ENCODE measurements around the gene PABPN1L.

The PABPN1L gene

GRCh38 chr16:88846088-88846487 is 20.4 kb downstream of the PABPN1L start:
- DNase-seq: no peak

DNA sequence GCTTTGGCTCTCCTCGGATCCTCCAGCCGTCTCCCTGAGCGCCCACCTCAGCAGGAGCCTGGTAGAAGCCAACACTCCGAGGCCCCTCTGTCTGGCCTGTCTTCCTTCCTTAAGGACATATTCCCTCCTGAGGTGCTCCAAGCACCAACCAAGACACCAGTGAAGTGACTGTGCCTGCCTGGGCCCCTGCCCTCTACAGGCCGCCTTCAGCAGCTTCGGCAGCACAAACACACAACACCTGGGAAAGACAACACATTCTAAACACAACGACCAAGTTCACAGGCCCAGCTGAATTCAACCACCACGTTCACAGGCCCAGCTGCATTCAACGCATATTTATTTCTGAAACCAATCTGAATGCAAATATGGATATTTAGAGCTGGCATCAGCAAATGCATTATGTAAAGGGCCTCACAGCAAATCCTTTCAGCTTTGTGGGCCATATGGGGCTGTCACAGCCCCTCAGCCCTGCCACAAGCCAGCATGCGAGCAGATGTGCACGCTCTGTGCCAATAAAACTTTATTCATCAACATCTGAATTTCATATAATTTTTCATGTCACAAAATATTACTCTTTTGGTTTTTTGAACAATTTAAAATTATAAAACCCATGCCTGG is 21.9 kb downstream of the PABPN1L start:
- DNase-seq: no peak

GRCh38 chr16:88843256-88843655 is 23.2 kb downstream of the PABPN1L start:
- no peak for DNase-seq

DNA sequence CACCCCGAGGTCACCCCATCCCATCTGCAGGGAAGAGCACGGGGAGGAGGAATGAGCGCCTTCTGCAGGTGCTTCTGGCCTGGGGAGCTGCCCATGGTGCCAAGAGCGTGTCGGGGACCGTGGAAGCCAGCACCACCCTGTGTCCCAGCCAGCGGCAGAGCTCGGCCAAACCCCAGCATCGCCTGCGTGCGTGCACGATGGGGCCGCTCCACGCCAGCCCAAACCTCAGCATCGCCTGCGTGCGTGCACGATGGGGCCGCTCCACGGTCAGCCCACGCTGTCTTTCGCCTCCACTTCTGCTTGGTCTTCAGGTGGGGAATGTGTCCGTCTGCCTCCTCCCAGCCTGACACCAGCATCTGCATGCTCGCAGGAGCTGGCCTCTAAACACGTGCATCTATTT is 23.7 kb downstream of the PABPN1L start:
- DNase-seq: no peak

GRCh38 chr16:88842308-88842756 is 24.1 kb downstream of the PABPN1L start:
- no peak for DNase-seq

- DNase-seq: no peak
These were observed 24.7 kb downstream of the PABPN1L start for GRCh38 chr16:88841521-88842307.

- DNase-seq: no peak
These were observed 25.8 kb downstream of the PABPN1L start for GRCh38 chr16:88840600-88841215.

GRCh38 chr16:88839745-88840599 is 26.5 kb downstream of the PABPN1L start:
- no peak for DNase-seq

GRCh38 chr16:88839026-88839529 is 27.4 kb downstream of the PABPN1L start:
- DNase-seq: no peak

DNA sequence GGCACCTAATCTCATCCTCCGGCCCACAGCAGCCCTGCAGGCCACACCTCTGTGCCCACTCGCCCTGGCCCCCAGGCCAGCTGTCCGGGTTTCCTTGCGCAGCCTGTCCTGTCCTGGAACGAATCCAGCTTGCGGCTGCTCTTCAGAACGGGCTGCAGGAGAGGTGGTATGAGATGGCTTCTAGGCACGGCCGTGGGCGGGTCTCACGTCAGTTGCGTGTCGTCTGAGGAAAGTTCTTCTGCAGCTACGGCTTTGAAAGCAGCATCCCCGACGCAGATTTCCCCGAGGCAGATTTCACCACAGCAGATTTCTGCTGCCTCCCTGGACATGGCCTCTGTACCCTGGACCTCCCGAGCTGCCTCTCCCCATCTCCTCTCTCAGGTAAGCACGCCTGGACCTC is 27.9 kb downstream of the PABPN1L start:
- DNase-seq: no peak

DNA sequence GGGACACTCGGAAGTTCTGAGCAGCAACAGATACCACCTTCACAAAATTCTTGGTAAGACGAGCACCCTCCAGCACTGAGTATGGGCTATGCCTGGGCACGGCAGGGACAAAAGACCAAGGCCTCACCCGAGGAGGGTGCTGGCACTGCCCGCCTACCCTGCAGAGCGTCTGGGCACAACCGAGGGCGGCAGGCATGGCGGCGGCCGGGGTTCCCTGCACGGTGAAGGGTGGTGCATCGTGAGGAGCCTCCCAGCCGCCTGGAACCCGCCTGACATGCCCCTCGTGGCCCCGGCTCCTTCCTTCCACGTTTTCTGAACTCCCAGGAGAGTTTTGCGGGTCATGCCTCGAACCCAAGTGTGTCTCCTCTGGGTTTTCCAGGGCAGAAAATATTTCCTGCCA is 28.7 kb downstream of the PABPN1L start:
- no peak for DNase-seq

GRCh38 chr16:88836791-88837190 is 29.7 kb downstream of the PABPN1L start:
- no peak for DNase-seq

GRCh38 chr16:88835818-88836217 is 30.6 kb downstream of the PABPN1L start:
- DNase-seq: no peak

DNA sequence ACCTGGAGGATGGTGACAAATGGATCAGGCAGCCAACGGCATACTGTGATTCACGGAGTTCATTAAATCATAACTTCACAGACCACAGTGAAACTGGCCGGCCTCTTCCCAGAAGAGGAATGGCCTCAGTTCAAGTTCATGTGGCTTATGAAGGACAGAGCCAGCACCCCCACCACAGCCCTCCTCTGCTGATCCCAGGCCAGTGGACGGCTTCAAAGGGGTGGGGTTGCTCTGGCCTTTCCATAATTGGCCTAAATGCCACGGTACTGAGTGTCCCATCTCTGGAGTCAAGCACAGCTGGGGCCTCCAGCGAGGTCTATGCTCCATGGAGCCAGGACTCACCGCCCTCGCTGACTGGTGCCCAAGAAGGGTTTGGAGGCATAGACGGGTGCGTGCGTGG is 31.1 kb downstream of the PABPN1L start:
- no peak for DNase-seq

GRCh38 chr16:88834670-88835069 is 31.8 kb downstream of the PABPN1L start:
- DNase-seq: no peak

DNA sequence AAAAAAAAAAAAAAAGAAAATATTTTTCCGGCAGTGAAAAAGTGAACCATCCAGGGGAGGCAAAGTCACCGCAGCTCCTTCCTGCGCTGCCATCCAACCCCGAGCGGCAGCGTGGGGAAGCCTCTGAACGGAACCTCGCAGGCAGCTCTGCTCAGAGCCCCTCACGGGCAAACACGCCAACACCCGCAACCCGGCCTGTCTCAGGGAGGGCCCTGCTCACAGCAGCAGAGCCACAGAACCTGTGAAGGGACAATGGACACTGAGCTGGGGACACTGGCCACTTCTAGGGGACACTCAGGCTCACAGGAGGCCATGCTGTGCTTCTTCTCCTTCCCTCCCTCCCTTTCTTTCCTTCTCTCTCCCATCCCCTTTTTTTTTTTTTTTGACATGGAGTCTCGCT is 33.4 kb downstream of the PABPN1L start:
- DNase-seq: no peak

- no peak for DNase-seq
These were observed 34.6 kb downstream of the PABPN1L start for GRCh38 chr16:88831838-88832237.

GRCh38 chr16:88830783-88831182 is 35.7 kb downstream of the PABPN1L start:
- DNase-seq: no peak

- no peak for DNase-seq
These were observed 36.2 kb downstream of the PABPN1L start for GRCh38 chr16:88830258-88830657.

- DNase-seq: no peak
These were observed 37.7 kb downstream of the PABPN1L start for GRCh38 chr16:88828711-88829110.

DNA sequence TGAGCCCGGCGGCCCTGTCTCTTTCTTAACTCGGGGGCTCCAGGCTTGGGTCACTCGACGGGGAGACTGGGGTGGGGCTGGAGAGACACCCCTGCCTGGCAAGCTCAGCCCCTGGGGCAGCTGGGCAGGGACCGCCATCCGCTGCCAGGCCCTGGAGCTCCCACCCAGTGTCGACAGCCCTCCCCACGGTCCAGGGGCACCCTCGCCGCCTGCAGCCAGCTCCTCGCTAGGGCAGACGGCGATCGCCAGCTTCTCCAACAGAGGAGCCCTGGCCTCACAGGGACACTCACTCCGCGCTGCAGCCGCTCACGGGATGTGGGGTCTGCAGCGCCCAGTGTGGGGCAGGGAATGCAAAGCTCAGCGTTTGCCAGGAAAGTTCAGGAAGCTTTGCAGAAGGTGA is 38.7 kb downstream of the PABPN1L start:
- DNase-seq: no peak

- no peak for DNase-seq
These were observed 40.2 kb downstream of the PABPN1L start for GRCh38 chr16:88826070-88826840.
